GM19463 (cell line): ENCODE data around the gene ANO2.

Source experiments
- ATAC-seq: cut with Tn5 transposase; IDR thresholded peaks from one replicate; pipeline ENCODE4 v1.9.1; 2021; ENCODE audit warnings: mild to moderate bottlenecking, moderate library complexity; ENCODE audit not compliant: unreplicated experiment

Gene ANO2

DNA sequence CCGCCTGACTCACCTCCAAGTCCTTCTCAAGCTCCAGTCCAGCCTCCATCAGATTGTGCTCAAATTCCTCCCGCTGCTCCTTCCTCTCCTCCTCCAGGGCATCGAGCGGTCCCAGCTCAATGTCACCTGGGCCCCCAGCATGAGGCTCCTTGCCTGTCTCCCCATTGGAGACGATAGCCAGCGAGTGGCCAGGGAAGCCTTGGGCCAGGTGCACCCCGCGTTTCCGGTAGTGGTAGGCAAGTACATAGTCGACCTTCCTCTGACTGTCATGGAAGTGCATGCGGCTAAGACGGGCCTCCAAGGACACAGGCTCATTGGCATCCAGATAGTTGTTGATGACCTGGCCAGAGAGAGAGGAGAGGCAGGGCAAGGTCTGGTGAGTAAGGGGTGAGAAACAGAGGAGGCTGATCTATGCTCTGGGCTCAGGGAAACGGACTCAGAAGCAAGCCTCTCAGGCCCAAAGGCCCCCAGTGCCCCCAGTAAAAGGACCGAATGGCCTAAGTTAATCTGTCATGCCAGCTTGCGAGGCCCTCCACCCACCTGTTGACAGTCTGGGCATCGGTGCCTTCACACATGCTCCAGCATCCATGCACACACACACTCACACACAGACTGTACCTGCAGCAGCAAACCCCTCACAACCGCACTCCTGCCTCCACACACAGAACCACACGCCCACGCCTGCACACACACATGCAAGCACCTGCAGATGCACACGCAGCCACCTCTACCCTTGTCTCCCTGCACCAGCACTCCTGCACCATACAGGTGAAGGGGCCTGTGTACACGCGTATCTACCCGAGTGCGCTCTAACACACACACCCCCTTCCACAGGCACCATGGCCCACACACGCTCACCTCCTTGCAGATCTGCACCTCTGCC is 23.8 kb downstream of the ANO2 start:
- ATAC-seq = no peak

DNA sequence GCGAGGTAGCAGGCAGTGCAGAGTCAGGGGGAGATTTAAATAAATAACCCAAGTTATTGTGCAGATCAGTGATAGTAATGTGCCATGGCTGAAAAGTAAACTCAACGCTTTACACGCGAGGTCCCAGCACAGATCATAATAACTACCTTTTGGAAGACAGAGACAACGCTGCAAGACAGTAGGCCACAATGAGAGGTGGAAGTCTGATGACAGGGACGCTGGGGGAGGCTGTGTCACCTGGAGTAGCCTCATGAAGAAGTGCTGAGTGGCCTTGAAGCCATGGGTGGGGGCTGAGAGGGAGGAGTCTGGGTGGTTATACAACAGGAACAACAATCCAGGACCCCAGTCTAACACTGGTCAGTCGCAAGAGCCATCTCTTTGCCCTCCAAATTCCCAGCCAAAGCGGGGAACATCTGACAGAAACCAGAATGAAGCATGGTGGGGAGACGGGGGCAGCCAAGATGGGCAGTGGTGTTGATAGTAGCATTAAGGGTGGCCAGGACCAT is 28.2 kb downstream of the ANO2 start:
- ATAC-seq = no peak

DNA sequence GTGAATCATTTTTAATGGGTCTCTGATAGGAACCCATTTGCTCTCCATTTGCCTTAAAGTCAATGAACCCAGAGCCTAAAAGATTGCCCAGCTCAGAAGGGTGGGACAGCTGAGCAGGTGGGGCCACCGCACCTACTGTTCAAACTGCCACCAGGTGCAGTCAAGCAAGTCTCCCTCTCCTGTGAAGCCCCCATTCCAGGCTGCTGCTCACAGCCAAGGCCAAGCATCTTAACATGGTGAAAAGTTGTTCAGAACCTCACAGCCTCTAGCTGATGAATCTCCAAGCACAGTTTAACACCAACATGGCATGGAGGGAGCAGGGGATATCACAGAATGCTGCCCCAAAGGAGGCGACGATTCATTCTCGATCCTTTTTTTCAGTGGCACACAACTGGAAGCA is 29.5 kb downstream of the ANO2 start:
- ATAC-seq = no peak

DNA sequence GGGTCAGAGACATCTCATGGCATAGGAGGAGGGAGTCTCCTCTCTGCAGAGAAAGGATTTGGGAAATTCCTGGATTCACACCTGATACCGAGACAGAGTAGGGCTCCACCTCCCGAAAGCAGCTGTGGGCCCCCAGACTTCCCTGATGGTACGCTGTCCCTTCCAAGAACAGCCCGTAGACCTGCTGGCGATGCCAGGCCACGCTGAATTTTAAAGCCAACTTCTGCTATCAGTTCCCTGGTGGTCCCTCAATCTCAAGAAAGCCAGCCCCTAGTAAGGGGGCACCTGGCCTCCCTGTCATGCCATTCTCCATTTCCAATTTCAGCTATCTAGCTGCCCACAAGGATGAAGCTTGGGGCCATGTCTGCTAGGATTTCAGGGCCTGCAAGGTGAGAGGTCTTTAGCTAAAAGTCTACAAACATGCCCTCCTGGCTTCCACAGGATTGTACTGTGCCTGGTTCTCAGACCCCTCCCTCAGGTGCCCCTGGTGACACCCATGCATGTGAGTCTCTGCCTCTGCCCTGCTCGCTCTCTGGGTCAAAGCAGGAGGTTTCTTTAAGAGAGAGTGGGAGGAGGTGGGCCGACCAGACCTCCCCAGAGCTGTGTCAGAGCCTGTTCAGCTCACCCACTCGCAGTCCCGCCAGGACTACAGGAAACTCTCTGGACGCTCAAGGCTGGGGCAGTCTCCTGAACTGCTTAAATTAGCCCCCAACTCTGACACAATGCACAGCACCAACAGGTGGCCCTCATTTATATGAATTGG is 30.5 kb downstream of the ANO2 start:
- no peak for ATAC-seq

DNA sequence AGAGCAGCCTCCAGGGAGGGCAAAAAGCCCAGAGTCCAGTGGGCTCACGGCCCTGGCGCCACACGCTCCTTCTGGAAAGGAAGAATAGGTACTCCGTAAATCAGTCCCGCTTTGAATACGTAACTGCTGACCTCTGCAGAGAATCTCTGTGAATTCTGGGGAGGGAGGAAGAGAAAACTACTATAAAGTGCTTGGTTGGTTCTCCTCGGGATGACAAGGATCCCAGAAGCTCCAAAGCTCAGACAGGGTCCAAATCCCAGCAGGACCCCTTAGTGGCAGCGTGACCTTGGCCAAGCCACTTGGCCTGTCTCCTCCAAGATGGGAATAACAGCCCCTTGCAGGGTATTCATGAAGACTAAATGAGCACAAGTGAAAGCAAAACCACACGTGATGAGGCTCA is 31.7 kb downstream of the ANO2 start:
- no peak for ATAC-seq

DNA sequence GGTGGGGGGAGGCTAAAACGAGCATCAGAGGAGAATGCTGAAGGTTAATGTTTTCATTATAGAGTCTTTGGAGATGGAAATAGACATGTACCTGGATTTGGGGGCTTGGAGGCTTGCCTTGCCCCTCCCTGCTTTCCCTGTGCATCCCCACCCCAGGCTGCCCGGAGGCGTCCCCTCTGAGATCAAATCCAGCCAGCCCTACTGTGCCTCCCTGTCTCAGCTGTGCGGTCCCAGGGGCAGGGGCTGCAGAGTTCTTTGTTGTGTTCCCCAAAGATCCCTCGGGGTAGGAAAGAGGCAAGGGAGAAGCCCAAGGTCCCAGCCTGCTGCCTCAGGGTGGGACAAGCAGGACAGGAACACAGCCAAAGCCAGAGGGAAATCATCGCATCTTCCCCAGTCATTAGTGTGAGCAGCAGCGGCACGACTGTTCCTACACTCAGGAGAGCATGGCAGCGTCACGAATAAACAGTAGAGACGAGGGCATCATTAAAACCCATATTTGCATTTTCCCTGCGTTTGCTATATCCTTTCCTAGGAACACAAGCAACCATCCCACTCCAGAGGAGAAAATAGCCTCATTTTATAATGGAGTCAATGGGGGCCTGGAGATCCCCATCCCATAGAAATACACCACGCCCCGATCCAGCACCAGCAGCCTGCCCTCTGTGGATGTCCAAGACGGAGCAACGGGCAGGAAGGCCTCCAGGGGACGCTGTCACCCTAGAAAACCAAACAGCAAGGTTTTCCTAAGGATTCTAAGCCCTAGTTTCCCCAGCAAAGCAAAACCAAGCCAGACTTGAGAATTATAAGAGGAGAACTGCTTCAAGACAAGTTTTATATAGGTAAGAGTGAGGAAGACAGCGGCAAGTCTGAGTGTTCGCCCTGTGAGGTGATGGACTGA is 32.4 kb downstream of the ANO2 start:
- no peak for ATAC-seq

DNA sequence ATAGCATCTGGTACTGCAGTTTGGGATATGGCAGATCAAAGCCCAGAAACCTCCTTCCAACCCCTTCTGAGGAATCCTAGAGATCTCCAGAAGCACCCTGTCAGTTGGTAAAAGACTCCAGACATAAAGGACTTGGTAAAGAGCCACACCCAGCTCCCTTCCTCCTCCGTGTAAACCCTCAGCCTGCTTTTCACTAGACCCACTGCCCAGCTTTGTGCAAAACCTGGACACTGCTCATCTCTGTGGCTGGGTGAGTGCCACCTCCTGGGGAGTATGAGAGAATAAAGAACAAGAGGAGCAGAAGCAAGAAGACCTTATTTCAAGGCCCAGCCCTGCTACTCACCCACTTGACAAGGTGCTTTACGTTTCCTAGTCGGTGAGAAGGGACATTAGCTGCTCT is 33.0 kb downstream of the ANO2 start:
- ATAC-seq = no peak

- ATAC-seq = no peak
Observed at GRCh38 chr12:5910790-5911548, 34.1 kb downstream of the ANO2 start.

DNA sequence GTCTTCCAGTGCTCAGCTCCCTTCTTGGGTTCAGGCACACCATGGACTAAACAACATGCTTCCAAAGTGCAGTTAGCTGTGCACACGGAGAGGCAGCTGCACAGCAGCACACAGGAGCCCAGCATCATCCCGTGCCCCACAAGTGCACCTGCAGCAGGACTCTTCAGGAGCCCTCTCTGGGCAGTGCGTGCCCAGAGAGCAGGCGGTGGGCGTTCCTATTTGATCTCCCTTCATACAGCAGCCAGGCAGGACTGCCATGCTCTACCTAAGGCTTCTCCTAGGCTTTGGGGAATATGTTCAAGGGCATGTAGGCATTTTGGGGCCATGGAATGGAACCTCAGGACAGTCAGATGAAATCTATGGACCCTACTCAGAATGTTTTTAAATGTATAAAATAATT is 35.5 kb downstream of the ANO2 start:
- ATAC-seq = no peak

DNA sequence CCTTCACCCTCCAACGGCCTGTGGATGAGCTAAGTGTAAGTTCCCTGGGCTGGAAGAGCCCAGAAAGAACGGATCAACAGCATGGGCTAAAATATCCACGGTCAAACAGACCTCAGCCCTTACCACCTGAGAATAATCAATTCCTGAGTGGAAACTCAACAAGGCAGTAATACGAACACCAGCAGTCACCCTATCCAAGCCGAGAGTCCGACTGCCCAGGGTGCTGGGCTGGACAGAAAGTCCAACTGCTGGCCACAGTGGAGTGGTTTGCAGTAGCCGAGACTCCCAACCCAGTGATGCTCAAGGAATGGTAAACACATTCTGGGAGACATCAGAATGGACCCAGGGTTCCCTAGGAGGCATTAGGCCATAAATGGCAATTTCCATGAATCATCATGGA is 36.8 kb downstream of the ANO2 start:
- no peak for ATAC-seq

DNA sequence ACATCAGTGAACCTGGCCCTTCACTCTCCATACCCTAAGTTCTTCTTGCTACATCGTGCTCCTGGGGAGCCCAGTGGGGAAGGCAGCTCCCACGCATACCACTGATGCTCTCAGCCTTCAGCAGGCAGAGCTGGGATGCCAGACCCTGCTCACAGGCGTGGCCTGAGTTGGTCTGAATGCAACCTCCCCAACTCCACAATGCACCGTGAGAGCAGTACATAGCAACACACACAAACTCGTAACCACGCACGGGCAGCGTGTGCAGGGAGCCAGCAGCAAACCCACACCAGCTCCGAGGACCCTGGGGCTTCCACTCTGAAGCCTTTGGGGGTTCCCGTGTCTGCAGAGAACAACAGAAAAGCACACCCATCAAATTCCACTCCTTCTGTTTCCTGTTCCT is 37.3 kb downstream of the ANO2 start:
- no peak for ATAC-seq

GRCh38 chr12:5905757-5906156 is 39.3 kb downstream of the ANO2 start:
- ATAC-seq = no peak

DNA sequence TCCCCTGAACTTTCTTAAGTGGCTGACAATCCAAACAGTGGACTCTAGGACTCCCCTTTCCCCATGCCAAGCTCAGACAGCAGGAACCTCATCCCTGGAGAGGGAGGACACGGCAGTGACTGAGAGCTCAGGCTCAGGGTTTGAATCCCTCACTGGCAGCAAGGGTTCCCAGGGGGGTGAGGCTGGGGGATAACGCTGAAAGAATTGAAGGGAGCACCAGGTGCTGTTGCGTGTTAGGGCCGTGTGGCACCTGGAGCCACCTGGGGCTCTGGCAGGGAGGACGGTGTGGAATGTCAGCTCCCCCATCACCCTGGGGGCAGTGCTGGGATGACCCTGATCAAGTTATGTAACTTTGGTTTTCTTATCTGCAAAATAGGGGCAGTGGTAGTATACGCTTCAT is 40.1 kb downstream of the ANO2 start:
- ATAC-seq = no peak

DNA sequence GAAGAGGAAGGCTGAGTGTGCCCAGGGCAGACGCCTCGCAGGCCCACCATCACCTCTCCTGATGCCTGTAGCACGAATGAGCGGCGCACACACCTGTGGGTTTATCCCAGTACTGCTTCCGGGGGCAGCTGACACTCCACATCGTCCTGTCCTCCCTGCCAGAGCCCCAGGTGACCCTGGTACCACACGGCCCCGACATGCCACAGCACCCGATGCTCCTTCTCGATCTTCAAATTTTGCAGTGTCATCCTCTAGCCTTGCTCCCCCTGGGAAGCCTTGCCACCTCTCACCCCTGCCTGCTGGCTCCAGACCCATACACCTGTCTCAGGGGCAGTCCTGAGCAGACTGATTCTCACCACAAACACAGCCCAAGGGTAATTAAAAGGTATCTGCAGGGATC is 40.6 kb downstream of the ANO2 start:
- no peak for ATAC-seq

DNA sequence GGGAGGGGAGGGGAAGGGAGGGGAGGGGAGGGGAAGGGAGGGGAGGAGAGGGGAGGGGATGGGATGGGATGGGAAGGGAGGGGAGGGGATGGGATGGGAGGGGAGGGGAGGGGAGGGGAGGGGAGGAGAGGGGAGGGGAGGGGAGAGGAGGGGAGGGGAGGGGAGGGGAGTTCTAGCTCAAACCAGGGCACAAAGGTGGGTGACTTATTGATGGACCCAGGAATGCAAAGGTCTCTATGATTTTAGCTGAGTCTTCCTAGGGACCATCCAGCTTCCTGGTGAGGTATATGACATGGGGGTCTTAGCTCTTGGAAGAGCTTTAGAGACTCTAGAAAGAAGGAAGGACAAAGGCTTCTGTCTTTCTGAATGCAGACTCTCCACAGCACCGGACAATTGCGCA is 42.3 kb downstream of the ANO2 start:
- ATAC-seq = no peak

DNA sequence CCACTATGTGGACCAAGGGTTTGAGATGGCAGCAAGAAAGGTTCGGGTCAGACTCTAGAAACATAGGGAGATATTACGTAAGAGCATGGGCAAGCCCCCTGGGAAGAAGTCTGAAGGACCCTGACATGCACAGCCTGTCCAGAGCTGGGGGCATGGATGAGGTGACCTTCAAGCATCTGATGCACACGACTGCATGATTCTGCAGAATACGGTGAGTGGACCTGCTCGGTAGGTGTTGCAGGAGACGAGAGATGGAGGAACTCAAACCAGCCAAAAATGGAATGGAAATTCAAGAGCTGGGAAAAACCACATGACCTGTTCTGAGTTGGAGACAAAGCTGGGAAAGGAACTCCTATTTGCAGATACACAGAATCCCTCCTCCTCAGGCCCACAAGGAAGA is 43.6 kb downstream of the ANO2 start:
- ATAC-seq = no peak

DNA sequence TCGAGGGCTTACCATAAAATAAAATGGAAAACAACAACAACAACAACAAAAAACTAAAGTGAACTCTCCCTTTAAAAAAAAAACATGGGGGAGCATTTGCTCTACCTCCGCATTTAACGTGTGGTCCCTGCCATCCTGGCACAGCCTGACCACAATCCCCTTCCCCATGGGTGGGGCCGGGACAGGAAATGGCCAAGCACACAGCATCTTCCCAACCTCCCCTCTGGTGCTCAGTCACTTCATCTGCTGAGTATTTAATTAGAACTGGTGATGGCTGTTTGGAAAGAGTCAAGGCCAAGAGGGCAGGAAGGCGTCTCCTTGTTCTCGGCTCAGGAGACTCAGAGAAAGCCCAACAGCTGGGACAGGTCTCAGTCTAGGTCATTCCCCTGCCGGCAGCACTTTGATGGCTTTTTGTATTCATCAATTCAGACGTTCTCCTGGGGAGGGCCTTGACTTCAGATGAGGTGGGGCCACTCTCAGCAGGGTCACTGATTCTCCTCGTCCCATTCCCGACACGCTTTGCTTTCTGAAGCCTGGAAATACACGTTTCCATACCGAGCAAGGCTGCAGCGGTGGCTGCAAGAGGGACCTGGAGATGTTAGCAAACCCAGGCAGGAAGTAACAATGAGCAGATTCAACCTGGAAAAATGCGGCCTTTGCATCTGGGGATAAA is 44.4 kb downstream of the ANO2 start:
- ATAC-seq = no peak

DNA sequence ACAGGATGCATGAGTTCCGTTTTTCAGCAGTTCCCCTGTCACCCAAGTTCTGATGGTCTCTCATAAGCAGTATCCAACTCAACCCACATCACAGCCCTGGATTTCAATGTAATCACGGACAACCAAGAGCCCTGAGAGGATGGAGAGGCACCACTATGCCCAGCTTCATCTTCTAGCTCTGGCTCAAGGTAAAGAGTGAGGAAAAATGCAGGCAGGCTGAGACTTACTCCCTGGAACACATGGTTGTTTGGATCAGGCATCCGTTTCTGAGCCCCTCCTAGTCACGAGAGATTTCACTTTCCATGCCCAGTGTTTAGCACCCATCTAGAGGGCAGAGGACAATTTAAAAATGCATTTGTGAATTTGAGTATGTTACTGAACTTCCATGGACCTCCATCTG is 45.0 kb downstream of the ANO2 start:
- no peak for ATAC-seq

DNA sequence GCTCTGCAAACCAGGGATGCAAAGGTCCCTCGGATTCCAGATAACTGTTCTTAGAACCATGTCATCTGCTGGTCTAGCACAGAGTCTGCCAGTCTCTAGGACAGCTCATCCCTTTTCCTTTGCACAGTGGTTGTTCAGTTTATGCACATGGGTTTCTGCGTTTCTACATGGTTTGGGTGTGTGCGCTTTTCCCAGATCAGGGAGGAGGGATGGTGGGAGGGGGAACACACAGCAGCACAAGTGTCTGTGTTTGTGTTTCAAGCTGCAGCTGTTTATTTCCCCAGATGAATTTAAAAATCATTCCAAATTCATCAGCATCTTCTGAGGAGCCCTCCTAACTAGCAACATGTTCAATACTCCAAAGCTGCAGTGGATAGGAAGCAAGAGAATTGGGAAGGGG is 45.4 kb downstream of the ANO2 start:
- ATAC-seq = no peak

DNA sequence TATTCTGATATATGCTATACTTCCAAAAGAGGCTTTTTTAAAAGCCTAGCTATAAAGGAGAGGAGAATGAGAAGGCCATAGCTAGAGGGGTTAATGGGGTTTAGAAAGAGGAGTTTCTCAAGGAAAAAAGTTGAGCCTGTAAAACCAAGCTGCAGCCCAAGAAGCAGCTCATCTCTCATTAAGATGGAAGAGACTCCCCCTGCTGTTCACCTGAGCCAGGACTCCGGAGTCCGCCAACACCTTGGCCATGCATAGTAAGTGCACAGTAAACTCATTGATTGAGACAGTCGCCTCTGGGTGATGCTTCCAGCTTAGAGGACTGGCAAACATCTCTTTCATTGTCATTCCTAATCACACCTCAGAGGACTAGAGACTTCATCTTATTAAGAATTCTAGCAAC is 46.2 kb downstream of the ANO2 start:
- no peak for ATAC-seq
